ENCODE data around the gene TELO2. TPM values are rescaled to one million over a fixed set of nuclear protein-coding genes. Genes with fewer than 3 reads are reported as not detected.
A peak's percentile ranks its signal among the peaks of the same experiment; 100 is the strongest.

Gene TELO2
- total and polyA plus RNA-seq, 4 donors, result 24.4 to 64.2 (median 42.8) TPM

DNA sequence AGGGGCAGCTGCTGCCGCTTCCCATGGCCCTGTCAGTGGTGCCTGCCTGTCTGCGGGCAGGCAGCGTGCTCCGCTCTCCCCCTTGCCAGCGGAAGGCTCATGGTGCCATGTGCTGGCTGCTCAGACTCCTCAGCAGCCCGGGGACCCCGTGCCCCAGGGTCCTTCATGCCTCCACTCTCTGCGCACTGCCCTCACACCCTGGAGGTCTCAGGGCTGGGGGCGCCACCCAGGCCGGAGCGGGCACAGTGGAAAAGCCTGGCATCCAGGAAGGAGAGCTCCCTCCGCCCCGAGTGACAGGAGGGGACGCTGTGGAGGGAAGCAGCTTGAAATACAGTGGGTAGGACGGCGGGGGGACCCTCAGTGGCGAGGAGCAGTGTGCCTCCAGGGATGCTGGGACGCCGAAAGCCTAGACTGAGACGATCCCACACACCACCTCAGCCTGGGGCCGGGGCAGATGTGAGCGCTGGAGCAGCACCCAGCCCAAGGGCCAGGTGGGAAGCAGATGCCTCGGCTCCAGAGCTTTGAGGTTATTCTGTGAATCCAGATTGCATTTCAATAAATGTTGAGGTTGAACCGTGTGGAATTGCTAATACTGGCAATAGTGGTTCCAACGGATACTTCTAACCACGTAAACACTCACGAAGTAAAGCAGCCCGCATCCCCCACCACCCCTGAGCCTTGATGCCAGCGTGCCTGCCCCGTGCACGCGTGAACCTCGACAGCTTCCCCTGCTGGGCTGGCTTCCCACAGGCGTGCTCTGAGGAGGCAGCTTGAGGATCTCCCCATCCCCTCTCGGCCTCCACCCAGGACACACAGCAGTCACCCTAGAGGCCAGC, 46.8 kb downstream of the TELO2 start:
- H3K36me3 ChIP-seq (ENCODE audit: control insufficient read depth in 4 of 4, insufficient read depth in 4 of 4, low read length in 4 of 4), result peaks cover 0 to 64% (median 25%) of the 10 kb centered on the region in 4 donors
- DNase-seq, result no peak
- no peak for ATAC-seq (ENCODE audit: insufficient read depth, low FRiP score)
- 79 to 91% methylated on average over 35 of the region's 35 CpGs for WGBS, 2 donors
- H3K9ac ChIP-seq (ENCODE audit: insufficient read depth in 1 of 2, low read length in 2 of 2), result no peak overlapping the region
- TF ChIP-seq, protein P1, sequence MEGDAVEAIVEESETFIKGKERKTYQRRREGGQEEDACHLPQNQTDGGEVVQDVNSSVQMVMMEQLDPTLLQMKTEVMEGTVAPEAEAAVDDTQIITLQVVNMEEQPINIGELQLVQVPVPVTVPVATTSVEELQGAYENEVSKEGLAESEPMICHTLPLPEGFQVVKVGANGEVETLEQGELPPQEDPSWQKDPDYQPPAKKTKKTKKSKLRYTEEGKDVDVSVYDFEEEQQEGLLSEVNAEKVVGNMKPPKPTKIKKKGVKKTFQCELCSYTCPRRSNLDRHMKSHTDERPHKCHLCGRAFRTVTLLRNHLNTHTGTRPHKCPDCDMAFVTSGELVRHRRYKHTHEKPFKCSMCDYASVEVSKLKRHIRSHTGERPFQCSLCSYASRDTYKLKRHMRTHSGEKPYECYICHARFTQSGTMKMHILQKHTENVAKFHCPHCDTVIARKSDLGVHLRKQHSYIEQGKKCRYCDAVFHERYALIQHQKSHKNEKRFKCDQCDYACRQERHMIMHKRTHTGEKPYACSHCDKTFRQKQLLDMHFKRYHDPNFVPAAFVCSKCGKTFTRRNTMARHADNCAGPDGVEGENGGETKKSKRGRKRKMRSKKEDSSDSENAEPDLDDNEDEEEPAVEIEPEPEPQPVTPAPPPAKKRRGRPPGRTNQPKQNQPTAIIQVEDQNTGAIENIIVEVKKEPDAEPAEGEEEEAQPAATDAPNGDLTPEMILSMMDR (IDR thresholded peaks at IDR 0.05; ENCODE audit: control extremely low read depth, extremely low read depth), result no peak
- H3K4me3 ChIP-seq, result no peak overlapping the region
- peak overlapping the region in 1 of 2 donors; percentile 9 for H3K27ac ChIP-seq (ENCODE audit: low read depth in 1 of 2, low read length in 1 of 2)
- H3K4me1 ChIP-seq (ENCODE audit: control insufficient read depth in 5 of 5, insufficient read depth in 5 of 5, low read length in 5 of 5), result peaks cover 0 to 35% (median under 1%) of the 10 kb centered on the region in 5 donors
- no peaks in the 10 kb centered on the region for H3K9me3 ChIP-seq (ENCODE audit: control insufficient read depth in 4 of 4, insufficient read depth in 3 of 4, low read length in 3 of 4)
- H3K27me3 ChIP-seq (ENCODE audit: control insufficient read depth in 3 of 3, insufficient read depth in 3 of 3, low read length in 2 of 3), result no peaks in the 10 kb centered on the region

DNA sequence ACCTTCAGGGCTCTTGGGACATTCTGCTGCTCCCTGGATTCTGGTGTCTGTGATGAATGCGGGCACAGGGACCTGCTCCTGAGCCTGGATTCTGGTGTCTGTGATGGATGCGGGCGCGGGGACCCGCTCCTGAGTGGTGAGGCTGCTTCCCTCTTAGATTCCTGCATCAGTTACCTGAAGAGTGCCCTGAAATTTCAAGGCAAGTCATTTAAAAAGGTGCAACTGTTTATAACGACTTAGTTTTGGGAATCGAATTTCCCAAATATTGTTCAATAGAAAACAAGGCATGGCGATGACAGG, 47.3 kb downstream of the TELO2 start:
- DNase-seq (no peak), ATAC-seq (ENCODE audit: insufficient read depth, low FRiP score) (no peak)
- Histone ChIP-seq H3K4me3 (no peak overlapping the region), H3K9me3 (ENCODE audit: control insufficient read depth in 4 of 4, insufficient read depth in 3 of 4, low read length in 3 of 4) (no peaks in the 10 kb centered on the region), H3K27ac (ENCODE audit: low read depth in 1 of 2, low read length in 1 of 2) (peak overlapping the region in 1 of 2 donors; percentile 9), H3K4me1 (ENCODE audit: control insufficient read depth in 5 of 5, insufficient read depth in 5 of 5, low read length in 5 of 5) (peaks cover under 1 to 37% (median 6%) of the 10 kb centered on the region in 5 donors), H3K27me3 (ENCODE audit: control insufficient read depth in 3 of 3, insufficient read depth in 3 of 3, low read length in 2 of 3) (no peaks in the 10 kb centered on the region), H3K36me3 (ENCODE audit: control insufficient read depth in 4 of 4, insufficient read depth in 4 of 4, low read length in 4 of 4) (peaks cover 0 to 64% (median 25%) of the 10 kb centered on the region in 4 donors), H3K9ac (ENCODE audit: insufficient read depth in 1 of 2, low read length in 2 of 2) (no peak overlapping the region)
- TF ChIP-seq, protein P1 (IDR thresholded peaks at IDR 0.05; ENCODE audit: control extremely low read depth, extremely low read depth), result no peak
- WGBS, 2 donors, result 85 to 96% methylated on average over 8 of the region's 8 CpGs

GRCh38 chr16:1541293-1542165, 48.4 kb downstream of the TELO2 start:
- Histone ChIP-seq H3K4me3 (no peak overlapping the region), H3K9me3 (ENCODE audit: control insufficient read depth in 4 of 4, insufficient read depth in 3 of 4, low read length in 3 of 4) (no peaks in the 10 kb centered on the region), H3K36me3 (ENCODE audit: control insufficient read depth in 4 of 4, insufficient read depth in 4 of 4, low read length in 4 of 4) (peaks cover 0 to 64% (median 24%) of the 10 kb centered on the region in 4 donors), H3K27me3 (ENCODE audit: control insufficient read depth in 3 of 3, insufficient read depth in 3 of 3, low read length in 2 of 3) (no peaks in the 10 kb centered on the region), H3K9ac (ENCODE audit: insufficient read depth in 1 of 2, low read length in 2 of 2) (no peak overlapping the region), H3K27ac (ENCODE audit: low read depth in 1 of 2, low read length in 1 of 2) (peak overlapping the region in 1 of 2 donors; percentile 71), H3K4me1 (ENCODE audit: control insufficient read depth in 5 of 5, insufficient read depth in 5 of 5, low read length in 5 of 5) (peaks cover 3 to 45% (median 15%) of the 10 kb centered on the region in 5 donors)
- 89 to 93% methylated on average over 38 to 41 of the region's 41 CpGs for WGBS, 2 donors
- no peak for ATAC-seq (ENCODE audit: insufficient read depth, low FRiP score)
- no peak for DNase-seq
- TF ChIP-seq, protein P1 (IDR thresholded peaks at IDR 0.05; ENCODE audit: control extremely low read depth, extremely low read depth), result no peak

Measured in lung (tissue), 12 donors.